ENCODE measurements around the gene GLIPR1L2.

The GLIPR1L2 gene

DNA sequence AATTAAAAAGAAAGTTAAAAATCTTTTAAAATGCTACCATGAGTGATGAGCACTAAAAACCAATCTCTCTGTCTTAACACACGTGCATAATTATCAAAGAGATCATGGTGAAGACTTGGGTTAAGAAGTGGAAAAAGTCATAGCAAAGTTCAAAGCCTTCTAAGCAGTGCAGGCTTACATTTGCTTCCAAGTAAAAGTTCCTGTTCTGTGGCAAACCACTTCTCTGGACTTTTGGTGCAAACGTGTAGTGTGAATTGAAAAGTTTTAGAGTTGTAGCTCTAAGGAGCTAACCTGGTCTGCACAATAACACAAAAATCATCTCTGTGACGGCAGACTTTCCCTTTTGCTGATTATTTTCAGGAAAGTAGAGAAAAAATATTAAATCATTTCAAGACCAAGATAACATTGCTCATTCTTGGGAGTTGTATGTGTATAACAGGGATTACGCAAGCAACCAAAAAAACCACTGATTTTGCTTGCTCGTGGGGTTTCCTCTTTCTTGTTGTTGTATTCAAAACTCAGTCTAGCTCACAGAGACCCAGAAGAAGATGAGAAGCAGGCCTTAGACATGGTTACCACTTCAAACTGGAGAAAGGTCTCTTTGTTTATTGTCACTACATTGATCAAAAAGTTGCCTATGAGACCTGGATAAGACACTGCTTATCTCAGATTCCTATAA lies 87.4 kb downstream of the GLIPR1L2 start:
- peak; percentile 85 for DNase-seq

DNA sequence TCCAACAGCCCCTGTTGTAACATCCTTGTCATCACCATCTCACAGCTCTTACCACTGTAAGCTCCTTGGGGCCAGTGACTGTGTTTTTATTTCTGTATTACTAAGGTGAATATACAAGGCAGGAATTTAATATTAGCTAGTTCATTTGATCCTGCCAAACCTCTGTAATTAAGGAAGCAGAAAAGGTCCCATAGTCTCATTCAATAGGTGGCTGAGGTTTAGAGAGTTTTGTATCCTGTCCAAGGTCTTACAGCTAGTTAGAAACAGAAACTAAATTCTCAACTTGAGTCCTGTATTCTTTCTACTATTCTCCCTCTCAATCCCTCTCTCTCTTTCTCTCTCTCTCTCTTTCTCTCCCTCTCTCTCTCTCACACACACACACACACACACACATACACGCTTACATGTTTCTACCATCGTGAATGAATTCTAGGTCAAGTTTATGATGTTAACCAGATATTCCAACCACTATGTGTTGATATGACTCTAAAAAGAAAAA lies 89.1 kb downstream of the GLIPR1L2 start:
- peak; percentile 57 for DNase-seq

DNA sequence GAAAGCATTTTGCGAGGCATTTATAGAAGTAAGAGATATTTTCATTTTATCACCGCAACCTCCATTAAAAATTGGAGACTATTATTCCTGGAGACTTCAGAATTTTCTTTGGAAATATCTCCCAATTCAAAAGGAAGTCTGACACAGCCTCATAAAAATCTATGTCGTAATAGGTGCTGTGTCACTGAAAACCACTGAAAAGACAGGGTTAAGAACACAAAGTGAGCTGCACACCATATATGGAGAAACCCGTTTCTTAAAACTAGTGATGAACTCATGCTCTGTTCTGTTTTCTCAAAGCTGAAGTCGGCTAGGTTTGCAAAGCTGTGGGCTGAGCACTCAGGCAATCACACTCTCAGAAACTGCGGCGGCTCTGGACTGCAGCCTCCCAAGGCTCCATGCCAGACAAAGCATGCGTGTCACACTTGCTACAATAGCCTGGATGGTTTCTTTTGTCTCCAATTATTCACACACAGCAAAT lies 89.6 kb downstream of the GLIPR1L2 start, which contains the start of gene GLIPR1:
Gene GLIPR1 (plus strand): TSS at position 287 of the 481 bp plus-strand sequence. CDS start 126 bp downstream, at position 413.
- DNase-seq, result peak; percentile 82

DNA sequence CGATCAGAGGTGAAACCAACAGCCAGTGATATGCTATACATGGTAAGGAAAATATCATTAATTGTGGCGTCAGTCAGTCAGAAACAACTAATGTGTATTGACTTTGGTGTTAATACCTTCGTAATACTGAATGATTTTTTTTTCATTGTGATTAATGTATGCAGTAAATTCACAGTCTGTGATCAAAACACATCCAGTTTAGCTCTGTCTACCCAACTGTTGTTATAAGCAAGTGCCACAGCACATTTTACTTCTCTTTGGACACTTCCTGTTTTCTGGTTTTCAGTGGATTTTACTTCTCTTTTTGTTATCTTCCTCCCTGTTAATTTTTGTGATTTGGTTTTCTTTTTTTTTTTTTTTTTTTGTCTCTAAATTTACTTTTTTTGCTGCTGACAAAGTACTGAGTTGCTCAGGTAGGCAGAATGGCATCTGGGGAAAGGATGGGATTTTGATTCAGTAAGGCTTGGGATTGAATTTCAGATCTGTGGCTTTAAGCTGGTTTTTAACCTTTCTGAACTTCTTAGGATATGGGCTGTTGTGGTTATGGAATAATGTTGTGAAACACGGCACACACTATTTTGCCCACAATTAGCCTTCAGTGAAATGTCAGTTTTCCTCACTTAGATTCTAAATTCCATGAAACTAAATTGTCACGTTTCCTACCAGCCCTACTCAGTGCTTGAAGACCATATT lies 90.3 kb downstream of the GLIPR1L2 start:
- DNase-seq, result no peak

DNA sequence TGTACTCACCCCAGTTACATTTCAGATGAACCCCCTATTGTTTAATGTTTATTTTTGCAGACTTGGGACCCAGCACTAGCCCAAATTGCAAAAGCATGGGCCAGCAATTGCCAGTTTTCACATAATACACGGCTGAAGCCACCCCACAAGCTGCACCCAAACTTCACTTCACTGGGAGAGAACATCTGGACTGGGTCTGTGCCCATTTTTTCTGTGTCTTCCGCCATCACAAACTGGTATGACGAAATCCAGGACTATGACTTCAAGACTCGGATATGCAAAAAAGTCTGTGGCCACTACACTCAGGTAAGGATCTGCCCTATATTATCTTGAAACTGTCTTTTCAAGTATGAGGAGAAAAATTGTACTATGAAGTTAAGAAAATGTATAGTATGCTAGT lies 90.9 kb downstream of the GLIPR1L2 start:
- peak; percentile 42 for DNase-seq

Data from central memory CD4-positive, alpha-beta T cell (primary cell).